ENCODE results near the gene SOCS1. TPM values are rescaled to one million over a fixed set of nuclear protein-coding genes. Genes with fewer than 3 reads are reported as not detected.

The SOCS1 gene
- total and polyA plus RNA-seq, 2 donors (not counting 3 experiments of a cell fraction or from before 2014, with no cell fraction given), result 1.1 to 1.7 TPM

- H2AFZ ChIP-seq (ENCODE audit: low read depth, low read length), result no peak overlapping the region
- no peak overlapping the region for H3K4me3 ChIP-seq (replicated peaks in 1 of 3; ENCODE audit: insufficient read depth in 1 of 3, low read depth in 1 of 3, low read length in 3 of 3)
- no peak for TF ChIP-seq GATA2 (IDR thresholded peaks at IDR 0.05; ENCODE audit: insufficient read depth, insufficient read length, low read depth, low read length)
- TF ChIP-seq EZH2 (IDR thresholded peaks at IDR 0.05; ENCODE audit: borderline replicate concordance, low read depth, low read length, severe bottlenecking), result no peak
- TF ChIP-seq FOS (IDR thresholded peaks at IDR 0.05; ENCODE audit: borderline replicate concordance, insufficient read depth, low read length), result no peak
- H3K4me1 ChIP-seq (ENCODE audit: control insufficient read depth, extremely low read depth, insufficient read depth, low read length), result no peaks in the 10 kb centered on the region
- H3K9me1 ChIP-seq (replicated peaks; ENCODE audit: control insufficient read depth, extremely low read depth, insufficient read depth, low read length), result no peaks in the 10 kb centered on the region
- FAIRE-seq (no peak), DNase-seq (ENCODE audit: low read depth, low spot score) (no peak)
- dilution Hi-C loops (cut with MboI; ENCODE audit: extremely low pct_ligation_motif_present, low sequenced_read_pairs), result no loop called here
- H3K9ac ChIP-seq (replicated peaks; ENCODE audit: extremely low read depth, insufficient read depth, low read length), result no peak overlapping the region
- intact Hi-C loops (cut with micrococcal nuclease), result no loop called here
- POLR2A ChIA-PET, result no interaction called here
- no peaks in the 10 kb centered on the region for H4K20me1 ChIP-seq (replicated peaks; ENCODE audit: control insufficient read depth, extremely low read depth, insufficient read depth, low read length)
- no TSS peak for BruUV-seq (replicated peaks)
- H3K79me2 ChIP-seq (ENCODE audit: control insufficient read depth, insufficient read depth, low read length), result no peaks in the 10 kb centered on the region
- H3K27ac ChIP-seq (ENCODE audit: insufficient read depth, low read depth, low read length), result no peak overlapping the region
- H3K4me2 ChIP-seq (ENCODE audit: insufficient read depth, low read length), result no peak overlapping the region
- H3K36me3 ChIP-seq (ENCODE audit: control insufficient read depth in 2 of 2, extremely low read depth in 1 of 2, insufficient read depth in 2 of 2, low read length in 2 of 2), result no peaks in the 10 kb centered on the region
- peaks cover 4 to 6% of the 10 kb centered on the region in 2 experiments for H3K27me3 ChIP-seq (ENCODE audit: control insufficient read depth in 2 of 2, insufficient read depth in 2 of 2, low read length in 2 of 2)
- CTCF ChIA-PET, result interaction anchor here (0.6 kb wide), 1 partner anchor 212 kb away, joined by 3 read pairs; no protein-coding TSS in a partner anchor
- no peaks in the 10 kb centered on the region for H3K9me3 ChIP-seq (replicated peaks; ENCODE audit: control insufficient read depth, insufficient read depth, low read length)
Observed at GRCh38 chr16:11238272-11239202, 17.5 kb downstream of the SOCS1 start.

- TF ChIP-seq FOS (IDR thresholded peaks at IDR 0.05; ENCODE audit: borderline replicate concordance, insufficient read depth, low read length) (no peak), POLR2AphosphoS5 (IDR thresholded peaks at IDR 0.05; ENCODE audit: insufficient read depth, low read depth, low read length) (no peak), MAX (IDR thresholded peaks at IDR 0.05; ENCODE audit: insufficient read depth, insufficient read length) (no peak), EZH2 (IDR thresholded peaks at IDR 0.05; ENCODE audit: borderline replicate concordance, low read depth, low read length, severe bottlenecking) (no peak), GATA2 (IDR thresholded peaks at IDR 0.05; ENCODE audit: insufficient read depth, insufficient read length, low read depth, low read length) (no peak), MYC (IDR thresholded peaks at IDR 0.05; ENCODE audit: low read depth, low read length) (no peak), JUN (IDR thresholded peaks at IDR 0.05; ENCODE audit: borderline replicate concordance, insufficient read depth, insufficient read length, low read depth) (no peak)
- dilution Hi-C loops (cut with MboI; ENCODE audit: extremely low pct_ligation_motif_present, low sequenced_read_pairs), result no loop called here
- Histone ChIP-seq H3K36me3 (ENCODE audit: control insufficient read depth in 2 of 2, extremely low read depth in 1 of 2, insufficient read depth in 2 of 2, low read length in 2 of 2) (no peaks in the 10 kb centered on the region), H3K9me1 (replicated peaks; ENCODE audit: control insufficient read depth, extremely low read depth, insufficient read depth, low read length) (no peaks in the 10 kb centered on the region), H4K20me1 (replicated peaks; ENCODE audit: control insufficient read depth, extremely low read depth, insufficient read depth, low read length) (no peaks in the 10 kb centered on the region), H3K4me2 (ENCODE audit: insufficient read depth, low read length) (no peak overlapping the region), H3K79me2 (ENCODE audit: control insufficient read depth, insufficient read depth, low read length) (no peaks in the 10 kb centered on the region), H3K4me1 (ENCODE audit: control insufficient read depth, extremely low read depth, insufficient read depth, low read length) (no peaks in the 10 kb centered on the region), H3K9ac (replicated peaks; ENCODE audit: extremely low read depth, insufficient read depth, low read length) (no peak overlapping the region), H3K4me3 (replicated peaks in 1 of 3; ENCODE audit: insufficient read depth in 1 of 3, low read depth in 1 of 3, low read length in 3 of 3) (no peak overlapping the region), H3K9me3 (replicated peaks; ENCODE audit: control insufficient read depth, insufficient read depth, low read length) (no peaks in the 10 kb centered on the region), H3K27me3 (ENCODE audit: control insufficient read depth in 2 of 2, insufficient read depth in 2 of 2, low read length in 2 of 2) (no peaks in the 10 kb centered on the region), H3K27ac (ENCODE audit: insufficient read depth, low read depth, low read length) (no peak overlapping the region), H2AFZ (ENCODE audit: low read depth, low read length) (no peak overlapping the region)
- ChIA-PET POLR2A (no interaction called here), CTCF (no interaction called here)
- no peak for DNase-seq (ENCODE audit: low read depth, low spot score)
- FAIRE-seq, result no peak
- intact Hi-C loops (cut with micrococcal nuclease), result no loop called here
- no TSS peak for BruUV-seq (replicated peaks)
Observed at GRCh38 chr16:11236461-11237254, 19.3 kb downstream of the SOCS1 start.
